ENCODE results near the gene DDR2.

DDR2 gene

GRCh38 chr1:162662013-162662412 is 29.7 kb downstream of the DDR2 start:
- TF ChIP-seq CTCF (IDR thresholded peaks at IDR 0.05) = no peak
- Histone ChIP-seq H3K27ac (no peak overlapping the region), H3K4me3 (no peak overlapping the region)
- DNase-seq (ENCODE audit: low spot score) = no peak

GRCh38 chr1:162663086-162663485 is 30.8 kb downstream of the DDR2 start:
- Histone ChIP-seq H3K4me3 (no peak overlapping the region), H3K27ac (no peak overlapping the region)
- TF ChIP-seq CTCF (IDR thresholded peaks at IDR 0.05) = no peak
- no peak for DNase-seq (ENCODE audit: low spot score)

GRCh38 chr1:162663589-162664106 is 31.4 kb downstream of the DDR2 start:
- Histone ChIP-seq H3K27ac (no peak overlapping the region), H3K4me3 (no peak overlapping the region)
- no peak for TF ChIP-seq CTCF (IDR thresholded peaks at IDR 0.05)
- no peak for DNase-seq (ENCODE audit: low spot score)

- no peak for DNase-seq (ENCODE audit: low spot score)
- no peak overlapping the region for H3K27ac ChIP-seq
- no peak overlapping the region for H3K4me3 ChIP-seq
- no peak for TF ChIP-seq CTCF (IDR thresholded peaks at IDR 0.05)
Measured at GRCh38 chr1:162666006-162666645, 33.9 kb downstream of the DDR2 start.

GRCh38 chr1:162667381-162668080 is 35.3 kb downstream of the DDR2 start:
- no peak for DNase-seq (ENCODE audit: low spot score)
- H3K4me3 ChIP-seq = no peak overlapping the region
- no peak overlapping the region for H3K27ac ChIP-seq
- TF ChIP-seq CTCF (IDR thresholded peaks at IDR 0.05) = no peak

GRCh38 chr1:162670928-162671663 is 38.8 kb downstream of the DDR2 start:
- DNase-seq (ENCODE audit: low spot score) = no peak
- no peak for TF ChIP-seq CTCF (IDR thresholded peaks at IDR 0.05)
- no peak overlapping the region for H3K4me3 ChIP-seq
- H3K27ac ChIP-seq = peak overlapping the region; percentile 45 to 77

All from coronary artery (tissue), 2 donors.